NCI-H2227 (cell line): ENCODE results near the gene C20orf204.
"Not testable (repeated sequence)": the region's sequence is repeated elsewhere in the genome, so short reads cannot be mapped to it uniquely, and the experiment has no call there.

ENCODE experiments used
- DNase-seq: peaks from one replicate; lab custom pipeline; 2025; ENCODE audit not compliant: unreplicated experiment; lab: John Stamatoyannopoulos, UW

The C20orf204 gene, protein sequence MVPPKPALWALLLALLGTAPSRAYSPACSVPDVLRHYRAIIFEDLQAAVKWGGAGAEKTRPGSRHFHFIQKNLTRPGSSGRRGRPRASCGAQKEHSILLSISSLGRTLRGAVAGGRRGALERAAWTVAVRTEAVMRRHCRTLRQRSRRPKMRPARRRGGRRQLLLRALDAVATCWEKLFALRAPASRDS

DNA sequence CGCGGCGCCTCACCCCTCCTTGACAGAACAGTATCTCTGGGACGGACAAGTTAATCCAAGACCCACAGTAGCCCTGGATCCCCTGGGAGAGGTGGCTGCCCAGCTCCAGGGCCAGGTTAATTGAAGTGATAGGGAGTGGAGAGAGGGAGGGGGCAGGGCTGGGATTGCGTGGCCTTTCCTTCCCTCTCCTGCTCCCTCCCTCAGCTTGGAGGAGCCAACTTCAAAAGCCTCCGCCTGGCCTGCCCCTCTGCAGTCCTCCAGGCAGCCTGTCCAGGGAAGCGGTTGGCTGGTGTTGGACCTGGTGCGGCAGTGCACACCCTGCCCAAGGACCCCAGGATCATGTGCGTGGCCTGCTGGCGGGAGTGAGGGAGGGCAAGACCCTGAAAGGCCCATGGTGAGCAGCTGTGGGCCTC, at the start of gene C20orf204:
Gene C20orf204 (plus strand): TSS at position 250 of the 413 bp plus-strand sequence. CDS start 142 bp downstream, at position 392.
- DNase-seq = no peak

DNA sequence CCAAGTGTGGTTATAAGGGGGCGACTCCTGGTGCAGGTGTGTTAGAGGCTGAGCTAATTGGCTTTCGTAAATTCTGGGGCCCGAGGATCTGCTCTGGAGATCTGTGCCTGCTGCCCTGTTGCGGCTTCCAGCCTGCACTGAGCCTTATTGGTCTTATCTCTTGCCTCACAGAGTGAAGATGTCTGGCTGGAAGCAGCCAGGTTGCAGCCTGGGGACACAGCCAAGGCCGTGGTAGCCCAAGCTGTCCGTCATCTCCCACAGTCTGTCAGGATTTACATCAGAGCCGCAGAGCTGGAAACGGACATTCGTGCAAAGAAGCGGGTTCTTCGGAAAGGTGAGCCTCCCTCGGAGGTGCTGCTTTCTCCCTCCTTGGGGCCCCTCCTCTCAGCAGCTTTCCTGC, 35.1 kb upstream of the C20orf204 start:
- no peak for DNase-seq

DNA sequence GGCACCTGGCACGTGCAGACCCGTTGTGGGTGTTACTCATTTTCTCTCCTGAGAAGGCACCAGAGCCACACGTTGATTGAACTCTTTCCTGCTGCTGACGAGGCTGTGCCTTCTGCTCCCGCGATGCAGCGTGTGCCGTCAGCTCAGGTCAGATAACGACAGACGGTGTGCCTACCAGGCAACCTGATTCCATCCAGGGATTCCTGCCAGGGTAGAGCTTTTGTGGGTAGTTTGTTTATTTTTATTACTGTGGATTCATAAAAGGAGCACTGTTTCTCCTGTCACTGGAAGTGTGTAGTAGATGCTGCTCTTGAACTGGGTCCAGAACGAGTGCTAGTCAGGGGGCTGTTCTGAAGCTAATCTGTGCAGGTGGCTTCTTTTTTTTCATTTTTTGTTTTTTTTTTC, 34.4 kb upstream of the C20orf204 start:
- no peak for DNase-seq

DNA sequence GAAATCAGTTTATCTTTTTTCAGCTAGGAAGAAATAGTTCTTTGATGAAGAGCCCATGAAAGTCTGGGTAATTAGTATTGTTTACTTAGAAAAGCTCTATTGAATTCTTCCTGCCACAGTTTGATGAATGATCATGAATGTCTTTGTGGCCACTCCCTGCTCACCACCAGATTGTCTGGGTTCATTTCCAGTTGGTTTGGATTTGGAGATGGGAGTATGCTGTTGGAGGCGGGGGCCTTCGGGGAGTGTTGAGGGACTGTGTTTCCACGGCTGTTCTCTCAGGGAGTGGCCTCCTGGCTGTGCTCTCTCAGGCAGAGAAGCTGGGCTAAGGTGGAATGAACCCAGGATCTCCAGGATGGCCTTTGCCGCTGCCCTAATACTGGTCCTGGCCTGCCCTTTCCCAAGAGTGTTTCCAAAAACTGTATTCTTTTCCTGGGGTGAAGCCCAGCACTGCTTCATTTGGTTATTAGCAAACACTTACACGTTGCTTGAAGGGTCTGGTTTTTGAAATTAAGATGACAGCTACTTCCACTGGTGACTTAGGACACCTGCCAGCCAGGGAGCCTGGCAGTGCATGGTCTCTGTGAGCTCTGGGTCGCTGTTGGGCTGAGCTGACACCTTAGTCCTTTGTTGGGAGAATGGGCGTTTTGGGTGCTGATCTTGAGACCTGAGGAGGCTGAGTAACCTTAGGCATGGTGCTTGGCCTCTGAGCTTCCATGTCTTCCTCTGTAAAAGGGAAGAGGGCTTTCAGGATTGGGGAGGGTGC, 31.8 kb upstream of the C20orf204 start:
- DNase-seq = no peak

DNA sequence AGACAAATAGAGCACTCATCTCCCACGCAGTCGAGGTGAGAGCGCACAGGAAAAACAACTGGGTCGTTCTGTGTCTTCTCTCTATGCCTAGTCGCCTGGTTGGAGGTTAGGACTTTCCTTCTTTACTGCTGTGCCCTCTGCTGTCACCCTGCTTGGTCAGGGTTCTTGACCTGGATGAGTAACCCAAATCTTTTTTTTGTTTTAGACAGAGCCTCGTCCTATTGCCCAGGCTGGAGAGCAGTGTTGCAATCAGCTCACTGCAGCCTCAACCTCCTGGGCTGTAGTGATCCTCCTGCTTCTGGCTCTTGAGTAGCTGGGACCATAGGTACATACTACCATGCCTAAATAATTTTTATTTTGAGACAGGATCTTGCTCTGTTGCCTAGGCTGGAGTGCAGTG, 30.6 kb upstream of the C20orf204 start:
- no peak for DNase-seq

DNA sequence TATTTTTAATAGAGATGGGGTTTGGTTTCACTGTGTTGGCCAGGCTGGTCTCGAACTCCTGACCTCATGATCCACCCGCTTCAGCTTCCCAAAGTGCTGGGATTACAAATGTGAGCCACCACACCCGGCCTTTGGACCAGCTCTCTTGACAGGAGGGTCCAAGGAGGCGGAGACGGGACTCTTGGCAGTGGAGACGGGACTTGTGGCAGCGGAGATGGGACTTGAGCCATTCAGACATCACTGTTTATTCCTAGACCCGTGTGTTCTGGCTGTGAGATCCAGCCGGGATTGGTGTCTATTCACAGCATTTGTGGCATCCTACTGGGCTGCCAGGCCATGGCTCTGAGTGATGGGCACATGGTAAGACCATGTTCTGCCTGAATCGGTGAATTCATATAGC, 29.5 kb upstream of the C20orf204 start:
- no peak for DNase-seq

DNA sequence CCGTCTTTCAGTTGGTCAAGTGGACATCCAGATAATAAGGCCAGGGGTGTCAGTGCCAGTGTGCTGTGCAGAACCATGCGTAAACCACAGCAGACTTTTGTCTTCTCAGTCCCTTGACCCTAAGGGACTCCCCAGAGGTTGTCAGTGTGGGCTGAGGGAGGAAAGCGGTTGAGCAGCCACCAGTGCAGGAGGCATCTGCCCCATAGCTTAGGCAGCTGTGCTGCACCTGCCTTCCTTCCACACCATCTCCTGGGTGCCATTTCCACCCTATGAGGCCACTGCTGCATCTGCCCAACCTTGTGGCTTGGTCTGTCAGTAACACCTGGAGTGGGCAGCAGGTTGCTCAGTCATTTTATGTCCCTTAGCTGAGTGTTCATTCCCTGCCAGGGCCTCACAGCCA, 29.1 kb upstream of the C20orf204 start:
- no peak for DNase-seq

DNA sequence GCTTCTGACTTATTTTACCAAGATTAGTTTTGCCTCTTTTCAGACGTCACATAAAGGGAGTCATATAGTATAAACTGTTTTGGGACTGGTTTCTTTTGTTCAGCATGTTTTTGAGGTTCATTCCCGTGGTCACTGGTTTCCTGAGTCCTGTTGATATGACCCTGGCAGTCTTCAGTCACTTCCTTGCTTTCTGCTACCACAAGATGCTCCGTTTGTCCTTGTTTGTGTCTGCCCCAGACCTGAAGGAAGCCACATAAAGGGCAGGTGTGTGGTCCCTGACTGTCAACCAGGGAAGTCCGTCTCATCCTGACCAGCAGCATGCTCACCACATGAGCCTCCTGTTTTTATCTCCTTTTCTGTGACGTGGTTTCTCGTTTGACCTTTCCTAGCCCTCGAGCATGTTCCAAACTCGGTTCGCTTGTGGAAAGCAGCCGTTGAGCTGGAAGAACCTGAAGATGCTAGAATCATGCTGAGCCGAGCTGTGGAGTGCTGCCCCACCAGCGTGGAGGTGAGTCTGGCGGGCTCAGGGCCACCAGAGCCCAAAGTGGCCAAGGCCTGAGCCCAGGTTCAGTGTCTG, 26.1 kb upstream of the C20orf204 start:
- no peak for DNase-seq

DNA sequence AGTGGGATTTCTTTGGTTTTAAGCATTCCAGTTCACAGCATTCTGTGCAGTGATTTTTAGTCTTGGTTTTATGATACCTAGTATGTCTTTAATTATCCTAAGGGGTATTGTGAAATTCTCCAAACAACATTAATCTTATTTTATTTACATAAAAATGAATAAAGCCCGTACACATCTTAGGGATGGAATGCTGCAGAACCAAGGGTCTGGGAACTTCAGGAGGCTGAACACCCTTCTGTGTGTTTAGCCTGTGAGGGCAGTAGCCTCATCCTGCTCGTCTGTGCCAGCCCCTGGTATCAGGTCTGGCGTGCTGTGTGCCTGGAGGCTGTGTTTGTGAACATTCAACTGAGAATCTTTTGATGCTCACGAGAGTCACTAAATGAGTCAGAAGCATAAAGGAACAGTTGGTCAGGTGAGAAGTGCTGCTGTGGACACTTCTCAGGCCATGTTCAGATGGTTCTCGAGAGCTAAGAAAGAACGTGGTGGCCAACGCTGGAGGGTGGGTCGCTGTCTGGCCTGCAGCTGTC, 25.2 kb upstream of the C20orf204 start:
- no peak for DNase-seq

DNA sequence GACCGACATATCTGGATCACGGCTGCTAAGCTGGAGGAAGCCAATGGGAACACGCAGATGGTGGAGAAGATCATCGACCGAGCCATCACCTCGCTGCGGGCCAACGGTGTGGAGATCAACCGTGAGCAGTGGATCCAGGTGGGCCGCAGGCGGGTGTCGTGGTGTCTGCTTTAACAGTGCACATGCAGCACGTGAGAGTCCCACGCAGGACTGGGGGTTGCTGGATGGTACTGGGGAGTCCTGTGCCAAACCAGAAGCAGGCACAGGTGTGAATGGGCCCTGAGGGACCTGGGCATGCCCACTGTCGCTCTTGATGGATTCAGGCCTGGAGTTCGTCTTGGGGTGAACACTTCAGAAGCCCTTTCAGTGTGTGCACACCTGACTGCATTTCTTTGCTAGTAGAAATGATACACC, 24.6 kb upstream of the C20orf204 start:
- no peak for DNase-seq

DNA sequence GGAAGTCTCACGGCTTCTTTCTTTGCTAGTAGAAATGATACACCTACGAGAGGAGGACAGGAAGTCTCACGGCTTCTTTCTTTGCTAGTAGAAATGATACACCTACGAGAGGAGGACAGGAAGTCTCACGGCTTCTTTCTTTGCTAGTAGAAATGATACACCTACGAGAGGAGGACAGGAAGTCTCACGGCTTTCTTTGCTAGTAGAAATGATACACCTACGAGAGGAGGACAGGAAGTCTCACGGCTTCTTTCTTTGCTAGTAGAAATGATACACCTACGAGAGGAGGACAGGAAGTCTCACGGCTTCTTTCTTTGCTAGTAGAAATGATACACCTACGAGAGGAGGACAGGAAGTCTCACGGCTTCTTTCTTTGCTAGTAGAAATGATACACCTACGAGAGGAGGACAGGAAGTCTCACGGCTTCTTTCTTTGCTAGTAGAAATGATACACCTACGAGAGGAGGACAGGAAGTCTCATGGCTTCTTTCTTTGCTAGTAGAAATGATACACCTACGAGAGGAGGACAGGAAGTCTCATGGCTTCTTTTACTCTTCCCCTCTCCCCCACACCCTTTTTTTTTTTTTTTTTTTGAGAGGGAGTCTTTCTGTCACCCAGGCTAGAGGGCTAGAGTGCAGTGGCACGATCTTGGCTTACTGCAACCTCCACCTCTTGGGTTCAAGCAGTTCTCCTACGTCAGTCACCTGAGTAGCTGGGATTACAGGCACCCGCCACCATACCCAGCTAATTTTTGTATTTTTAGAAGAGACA, 23.4 kb upstream of the C20orf204 start:
- not testable (repeated sequence) for DNase-seq

DNA sequence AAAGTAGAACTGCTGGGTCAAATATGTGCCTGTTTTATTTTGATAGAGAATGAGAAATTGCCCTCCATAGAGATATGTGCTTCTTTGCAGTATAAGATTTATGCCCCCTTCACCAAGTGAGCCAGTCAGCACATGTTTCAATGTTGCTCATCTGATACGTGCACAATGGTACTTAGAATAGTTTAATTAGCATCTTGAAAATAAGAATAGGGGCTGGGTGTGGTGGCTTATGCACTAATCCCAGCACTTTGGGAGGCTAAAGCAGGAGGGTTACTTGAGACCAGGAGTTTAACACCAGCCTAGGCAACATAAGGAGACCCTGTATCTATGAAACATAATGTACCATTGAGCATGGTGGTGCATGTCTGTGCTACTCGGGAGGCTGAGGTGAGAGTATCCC, 20.3 kb upstream of the C20orf204 start:
- DNase-seq = no peak

DNA sequence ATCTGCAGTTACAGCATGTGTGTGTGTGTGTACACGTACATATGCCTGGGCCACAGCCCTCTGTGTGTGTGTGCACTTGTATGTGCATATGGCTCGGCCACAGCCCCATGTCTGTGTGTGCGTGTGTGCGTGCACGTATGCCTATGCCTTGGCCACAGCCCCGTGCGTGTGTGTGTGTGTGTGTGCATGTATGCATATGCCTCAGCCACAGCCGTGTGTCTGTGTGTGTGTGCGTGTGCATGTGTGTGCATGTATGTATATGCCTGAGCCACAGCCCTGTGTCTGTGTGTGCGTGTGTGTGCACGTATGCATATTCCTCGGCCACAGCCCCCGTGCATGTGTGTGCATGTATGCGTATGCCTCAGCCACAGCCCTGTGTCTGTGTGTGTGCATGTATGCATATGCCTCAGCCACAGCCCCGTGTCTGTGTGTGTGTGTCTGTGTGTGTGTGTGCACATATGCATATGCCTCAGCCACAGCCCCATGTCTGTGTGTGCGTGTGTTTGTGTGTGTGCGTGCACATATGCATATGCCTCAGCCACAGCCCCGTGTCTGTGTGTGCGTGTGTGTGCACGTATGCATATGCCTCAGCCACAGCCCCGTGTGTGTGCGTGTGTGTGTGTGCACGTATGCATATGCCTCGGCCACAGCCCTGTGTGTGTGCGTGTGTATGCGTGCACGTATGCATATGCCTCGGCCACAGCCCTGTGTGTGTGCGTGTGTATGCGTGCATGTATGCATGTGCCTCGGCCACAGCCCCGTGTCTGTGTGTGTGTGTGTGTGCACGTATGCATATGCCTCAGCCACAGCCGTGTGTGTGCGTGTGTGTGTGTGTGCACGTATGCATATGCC, 14.6 kb upstream of the C20orf204 start:
- DNase-seq = no peak

DNA sequence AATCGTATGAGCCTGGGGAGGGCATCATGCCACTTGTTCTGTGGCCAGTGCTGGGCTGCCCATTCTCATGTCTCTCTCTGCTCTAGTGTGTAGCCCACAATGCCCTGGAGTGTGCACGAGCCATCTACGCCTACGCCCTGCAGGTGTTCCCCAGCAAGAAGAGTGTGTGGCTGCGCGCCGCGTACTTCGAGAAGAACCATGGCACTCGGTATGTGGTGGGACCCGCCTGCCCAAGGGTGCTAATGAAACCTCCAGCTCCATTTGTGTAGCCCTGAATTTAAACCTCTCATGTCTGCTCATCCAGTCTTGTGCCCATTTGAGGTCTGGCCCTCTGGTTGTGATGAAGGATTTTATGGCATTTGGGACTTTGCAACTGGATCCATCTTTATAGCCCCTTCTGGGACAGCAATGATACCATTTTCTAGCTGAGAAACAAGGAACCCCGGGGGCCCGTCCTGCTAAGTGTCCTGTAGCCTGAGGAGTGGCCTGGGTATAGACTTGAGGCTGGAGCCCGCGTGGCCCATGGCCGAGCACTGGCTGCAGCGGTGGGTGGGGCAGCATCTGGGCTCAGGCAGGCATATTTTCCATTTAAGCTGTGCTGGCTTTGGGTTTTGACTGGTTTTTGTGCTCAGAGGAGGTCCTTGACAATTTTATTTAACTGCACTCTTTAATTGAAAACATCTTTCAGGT, 13.2 kb upstream of the C20orf204 start:
- DNase-seq = no peak

DNA sequence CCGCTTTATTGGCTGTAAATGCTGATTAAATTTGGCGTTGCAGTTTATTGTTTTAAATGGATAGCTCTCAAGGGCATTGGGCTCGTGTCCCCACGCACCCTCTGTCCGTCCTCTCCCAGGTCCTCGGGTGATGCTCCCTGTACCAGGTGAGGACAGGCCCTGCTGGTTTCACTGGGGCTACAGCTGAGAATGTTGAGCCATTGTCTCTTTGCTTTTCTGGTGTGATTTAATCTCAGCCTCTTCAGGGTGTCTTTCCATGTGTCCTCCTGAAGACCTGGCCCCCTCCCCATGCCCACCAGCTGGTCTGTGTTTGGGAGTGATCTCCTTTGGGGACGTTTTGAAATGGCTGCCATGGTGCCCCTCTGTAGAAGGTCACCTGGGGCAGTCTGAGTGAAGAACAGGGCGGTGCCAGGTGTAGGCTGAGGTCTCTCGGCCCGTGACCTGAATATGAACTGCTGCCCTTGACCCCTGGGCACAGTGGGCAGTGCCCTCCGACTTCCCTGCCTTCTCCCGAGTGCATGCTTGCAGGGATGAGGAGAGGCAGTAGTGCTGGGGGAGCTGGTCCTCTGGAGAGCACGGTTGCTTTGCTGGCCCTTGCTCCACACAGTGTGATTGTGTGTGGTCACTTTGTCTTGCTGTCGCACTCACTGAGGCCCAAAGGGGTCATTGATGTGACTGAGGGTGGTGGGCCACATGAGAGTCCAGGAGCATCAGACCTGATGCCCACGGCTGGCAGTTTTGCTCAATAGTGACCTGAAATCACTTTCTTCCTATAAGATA, 12.4 kb upstream of the C20orf204 start:
- DNase-seq = no peak

DNA sequence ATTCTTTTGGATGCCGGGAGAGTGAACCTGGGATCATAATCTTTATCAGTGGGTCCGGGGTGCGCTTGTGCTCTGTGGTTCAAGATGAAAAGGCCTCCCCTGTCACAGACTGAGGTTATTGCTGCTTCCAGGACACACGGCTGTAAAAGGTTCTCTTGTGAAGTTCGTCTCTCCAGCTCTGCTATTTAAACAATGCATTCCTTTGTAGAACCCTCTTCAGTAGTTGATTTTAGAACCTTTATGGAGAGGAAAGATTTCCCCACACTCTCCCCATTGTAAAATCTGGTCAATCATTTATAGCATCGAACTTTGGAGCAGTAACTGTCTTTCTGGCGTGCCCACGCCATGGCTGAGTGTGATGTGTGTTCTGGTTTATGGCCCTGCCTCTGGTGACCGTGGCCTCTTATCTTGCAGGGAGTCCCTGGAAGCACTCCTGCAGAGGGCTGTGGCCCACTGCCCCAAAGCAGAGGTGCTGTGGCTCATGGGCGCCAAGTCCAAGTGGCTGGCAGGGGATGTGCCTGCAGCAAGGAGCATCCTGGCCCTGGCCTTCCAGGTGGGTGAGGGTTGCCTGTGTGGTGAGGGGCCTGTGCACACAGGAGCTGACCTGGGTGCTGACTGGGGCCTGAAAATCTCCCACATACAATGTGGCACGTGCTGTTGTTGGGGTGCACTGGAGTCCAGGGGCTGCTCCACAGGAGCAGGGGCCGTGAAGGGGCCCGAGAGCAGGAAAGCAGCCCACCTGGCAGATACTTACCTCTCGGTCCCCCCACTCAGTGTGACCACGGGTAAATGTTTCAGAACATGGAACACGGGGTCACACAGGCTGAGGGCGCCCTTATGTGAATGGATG, 11.6 kb upstream of the C20orf204 start:
- DNase-seq = no peak

DNA sequence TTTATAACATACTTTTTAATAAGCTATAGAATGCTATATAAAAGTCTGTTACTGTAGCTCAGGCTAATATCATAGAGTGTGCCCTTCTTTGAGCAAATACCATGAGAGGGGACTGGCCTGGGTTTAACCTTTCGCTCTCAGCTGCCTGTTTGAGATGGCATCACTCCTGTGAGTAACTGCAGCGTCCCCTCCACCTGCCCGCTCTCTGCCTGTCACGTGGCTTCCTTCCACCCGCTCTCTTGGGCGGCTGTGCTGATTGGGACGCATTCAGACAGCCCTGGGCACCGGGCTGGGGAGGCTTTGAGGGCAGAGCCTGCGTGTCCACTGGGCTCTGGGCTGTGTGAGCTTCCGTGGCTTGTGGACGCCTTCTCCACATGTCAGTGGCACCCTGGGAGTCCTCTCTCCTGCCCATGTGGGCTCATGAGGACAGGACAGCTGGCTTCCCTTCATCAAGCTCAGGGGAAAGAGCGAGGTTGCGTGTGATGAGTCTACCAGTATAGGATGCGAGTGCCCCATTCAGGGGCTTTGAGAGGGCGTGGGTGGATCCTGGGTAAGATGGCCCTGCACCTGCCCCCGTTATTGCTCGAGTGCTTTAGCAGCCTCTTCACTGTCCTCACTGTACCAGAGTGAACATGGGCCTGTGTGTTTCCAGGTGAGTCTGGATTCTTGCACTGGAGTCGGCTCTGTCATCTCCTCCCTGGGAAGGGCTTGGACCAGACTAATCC, 10.7 kb upstream of the C20orf204 start:
- no peak for DNase-seq
